Activated T-cell treated with anti-CD3 and anti-CD28 coated beads for 4 hours (primary cell): ENCODE measurements around the gene LMTK2.
"Not testable (repeated sequence)": the region's sequence is repeated elsewhere in the genome, so short reads cannot be mapped to it uniquely, and the experiment has no call there.

Source experiments
- DNase-seq: peaks from one replicate; pipeline ENCODE4 v3.0.0-alpha.2; 2020

LMTK2 gene

GRCh38 chr7:98107313-98107721 is 655 bp downstream of the LMTK2 start:
- DNase-seq: no peak

GRCh38 chr7:98110249-98111022 is 3.8 kb downstream of the LMTK2 start:
- no peak for DNase-seq

- DNase-seq: no peak
Observed at GRCh38 chr7:98112077-98112476, 5.4 kb downstream of the LMTK2 start.

GRCh38 chr7:98115746-98116525 is 9.3 kb downstream of the LMTK2 start:
- DNase-seq: no peak

- no peak for DNase-seq
Observed at GRCh38 chr7:98116656-98117461, 10.2 kb downstream of the LMTK2 start.

GRCh38 chr7:98119256-98119918 is 12.7 kb downstream of the LMTK2 start:
- DNase-seq: no peak

- DNase-seq: no peak
Observed at GRCh38 chr7:98120559-98120958, 13.9 kb downstream of the LMTK2 start.

- not testable (repeated sequence) for DNase-seq
Observed at GRCh38 chr7:98121388-98121787, 14.7 kb downstream of the LMTK2 start.

- no peak for DNase-seq
Observed at GRCh38 chr7:98123365-98123696, 16.7 kb downstream of the LMTK2 start.

GRCh38 chr7:98125759-98126158 is 19.1 kb downstream of the LMTK2 start:
- no peak for DNase-seq

- no peak for DNase-seq
Observed at GRCh38 chr7:98126311-98127142, 19.9 kb downstream of the LMTK2 start.

- no peak for DNase-seq
Observed at GRCh38 chr7:98128346-98128745, 21.7 kb downstream of the LMTK2 start.

GRCh38 chr7:98130959-98131358 is 24.3 kb downstream of the LMTK2 start:
- no peak for DNase-seq

GRCh38 chr7:98133181-98133580 is 26.5 kb downstream of the LMTK2 start:
- DNase-seq: no peak

GRCh38 chr7:98133621-98134303 is 27.1 kb downstream of the LMTK2 start:
- no peak for DNase-seq

- DNase-seq: no peak
Observed at GRCh38 chr7:98134420-98135228, 28.0 kb downstream of the LMTK2 start.

GRCh38 chr7:98135984-98136383 is 29.3 kb downstream of the LMTK2 start:
- DNase-seq: no peak

- DNase-seq: no peak
Observed at GRCh38 chr7:98136423-98136822, 29.8 kb downstream of the LMTK2 start.

- no peak for DNase-seq
Observed at GRCh38 chr7:98137134-98137825, 30.6 kb downstream of the LMTK2 start.

- DNase-seq: no peak
Observed at GRCh38 chr7:98137826-98138151, 31.1 kb downstream of the LMTK2 start.
